ENCODE measurements around the gene TESMIN. TPM values are rescaled to one million over a fixed set of nuclear protein-coding genes. Genes with fewer than 3 reads are reported as not detected.

Gene TESMIN
- total and polyA plus RNA-seq, 2 of the 4 experiments (the other 2 are of a cell fraction) = 0.90 to 2.2 TPM

- Histone ChIP-seq H2BK15ac (ENCODE audit: low read depth, low read length) (no peak overlapping the region), H2AFZ (replicated peaks; ENCODE audit: low read length, poor library complexity) (no peak overlapping the region), H3K56ac (ENCODE audit: extremely low read depth, insufficient read depth, low read length) (no peak overlapping the region), H3K27ac (ENCODE audit: insufficient read depth, low read length) (no peak overlapping the region), H3K23ac (ENCODE audit: low read depth, low read length) (no peak overlapping the region), H2AK5ac (ENCODE audit: low read depth, low read length) (no peak overlapping the region), H2BK5ac (ENCODE audit: low read depth, low read length, poor library complexity, severe bottlenecking) (no peak overlapping the region), H3K4me3 (ENCODE audit: insufficient read depth, low read depth, low read length) (no peak overlapping the region), H3K9me1 (ENCODE audit: insufficient read depth, low read length) (no peaks in the 10 kb centered on the region), H4K20me1 (ENCODE audit: insufficient read depth, low read length) (no peaks in the 10 kb centered on the region), H3K14ac (replicated peaks; ENCODE audit: low read depth, low read length) (no peak overlapping the region), H4K8ac (ENCODE audit: low read depth in 2 of 2, low read length in 2 of 2) (no peak overlapping the region), H3K4ac (ENCODE audit: low read depth, low read length) (no peak overlapping the region), H2AK9ac (replicated peaks; ENCODE audit: low read depth, low read length, poor library complexity) (no peak overlapping the region), H3K4me2 (ENCODE audit: low read depth, low read length) (no peak overlapping the region), H2BK120ac (ENCODE audit: low read depth, low read length) (no peak overlapping the region), H3K4me1 (ENCODE audit: control insufficient read depth, insufficient read depth, low read length) (no peaks in the 10 kb centered on the region), H3K79me1 (ENCODE audit: low read depth in 1 of 2, low read length in 2 of 2) (no peaks in the 10 kb centered on the region), H4K5ac (ENCODE audit: low read depth, low read length) (no peak overlapping the region), H3K9me3 (ENCODE audit: control insufficient read depth, insufficient read depth, low read length) (peaks cover 4% of the 10 kb centered on the region), H3K36me3 (ENCODE audit: control insufficient read depth, insufficient read depth, low read length) (no peaks in the 10 kb centered on the region), H3K9ac (ENCODE audit: low read depth, low read length) (no peak overlapping the region), H4K91ac (ENCODE audit: insufficient read depth, low read depth, low read length) (no peak overlapping the region), H3K27me3 (ENCODE audit: control insufficient read depth, insufficient read depth, low read length) (peaks cover 40% of the 10 kb centered on the region), H2BK20ac (ENCODE audit: low read depth, low read length) (no peak overlapping the region), H3K18ac (ENCODE audit: low read depth, low read length) (no peak overlapping the region)
- ChIA-PET CTCF (interaction anchor here (0.6 to 0.9 kb wide), 2 partner anchors 8 to 9 kb away, joined by 3 to 4 read pairs; no protein-coding TSS in a partner anchor), POLR2A (ENCODE audit: unreplicated experiment) (no interaction called here)
- BruUV-seq (replicated peaks) = no TSS peak
- no peak for TF ChIP-seq POLR2A (IDR thresholded peaks at IDR 0.05; ENCODE audit: low read depth, low read length)
- no peak for TF ChIP-seq NFE2L2 (IDR thresholded peaks at IDR 0.05; ENCODE audit: low read depth, low read length)
- TF ChIP-seq, protein P1, sequence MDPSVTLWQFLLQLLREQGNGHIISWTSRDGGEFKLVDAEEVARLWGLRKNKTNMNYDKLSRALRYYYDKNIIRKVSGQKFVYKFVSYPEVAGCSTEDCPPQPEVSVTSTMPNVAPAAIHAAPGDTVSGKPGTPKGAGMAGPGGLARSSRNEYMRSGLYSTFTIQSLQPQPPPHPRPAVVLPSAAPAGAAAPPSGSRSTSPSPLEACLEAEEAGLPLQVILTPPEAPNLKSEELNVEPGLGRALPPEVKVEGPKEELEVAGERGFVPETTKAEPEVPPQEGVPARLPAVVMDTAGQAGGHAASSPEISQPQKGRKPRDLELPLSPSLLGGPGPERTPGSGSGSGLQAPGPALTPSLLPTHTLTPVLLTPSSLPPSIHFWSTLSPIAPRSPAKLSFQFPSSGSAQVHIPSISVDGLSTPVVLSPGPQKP (IDR thresholded peaks at IDR 0.05; ENCODE audit: borderline replicate concordance, low read depth, low read length) = no peak
- no peak for TF ChIP-seq RCOR1 (IDR thresholded peaks at IDR 0.05; ENCODE audit: insufficient replicate concordance, low read length)
- TF ChIP-seq BHLHE40 (IDR thresholded peaks at IDR 0.05; ENCODE audit: low read depth, low read length) = no peak
- no peak for TF ChIP-seq SMC3 (IDR thresholded peaks at IDR 0.05; ENCODE audit: low read depth, low read length)
- intact Hi-C loops (cut with micrococcal nuclease) (no loop called here), in situ Hi-C loops (cut with MboI; ENCODE audit: low sequenced_read_pairs) (no loop called here), dilution Hi-C loops (cut with HindIII; ENCODE audit: low sequenced_read_pairs, unreplicated experiment) (no loop called here)
- 90% methylated on average over 3 of the region's 7 CpGs; no CpG with 5 or more reads in 1 of the 2 experiments for WGBS, 2 experiments (ENCODE audit: extremely low coverage in 2 of 2, insufficient read length in 1 of 2)
- DNase-seq = no peak
- no peak for ATAC-seq (ENCODE audit: low read depth)
Measured at GRCh38 chr11:68664906-68665305, 86.4 kb downstream of the TESMIN start.

All from IMR-90 (cell line).